Fibroblast of upper back skin (primary cell): Measurements from ENCODE around the gene TRABD2B.

Experiments used
- DNase-seq: peaks from one replicate; pipeline ENCODE4 v3.0.0-alpha.2; 2013

Gene TRABD2B

DNA sequence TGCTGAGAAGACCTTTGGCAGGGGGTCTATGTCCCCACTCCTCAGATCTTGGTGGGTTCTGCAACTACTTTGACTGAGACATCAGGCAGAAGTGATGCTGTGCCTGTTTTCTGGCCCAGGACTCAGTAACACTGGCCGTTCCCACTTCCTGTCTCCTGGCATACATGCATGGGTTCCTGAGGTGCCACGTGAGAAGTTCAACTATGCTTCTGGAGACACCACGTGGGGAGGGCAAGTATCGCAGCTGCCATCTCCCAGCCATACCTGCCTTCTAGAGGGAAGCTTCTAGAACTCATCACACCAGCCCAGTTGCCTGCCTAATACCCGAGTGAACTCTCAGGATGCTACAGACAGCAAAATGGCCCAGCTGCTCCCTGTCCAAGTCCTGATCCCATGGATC lies 65.8 kb downstream of the TRABD2B start:
- no peak for DNase-seq

DNA sequence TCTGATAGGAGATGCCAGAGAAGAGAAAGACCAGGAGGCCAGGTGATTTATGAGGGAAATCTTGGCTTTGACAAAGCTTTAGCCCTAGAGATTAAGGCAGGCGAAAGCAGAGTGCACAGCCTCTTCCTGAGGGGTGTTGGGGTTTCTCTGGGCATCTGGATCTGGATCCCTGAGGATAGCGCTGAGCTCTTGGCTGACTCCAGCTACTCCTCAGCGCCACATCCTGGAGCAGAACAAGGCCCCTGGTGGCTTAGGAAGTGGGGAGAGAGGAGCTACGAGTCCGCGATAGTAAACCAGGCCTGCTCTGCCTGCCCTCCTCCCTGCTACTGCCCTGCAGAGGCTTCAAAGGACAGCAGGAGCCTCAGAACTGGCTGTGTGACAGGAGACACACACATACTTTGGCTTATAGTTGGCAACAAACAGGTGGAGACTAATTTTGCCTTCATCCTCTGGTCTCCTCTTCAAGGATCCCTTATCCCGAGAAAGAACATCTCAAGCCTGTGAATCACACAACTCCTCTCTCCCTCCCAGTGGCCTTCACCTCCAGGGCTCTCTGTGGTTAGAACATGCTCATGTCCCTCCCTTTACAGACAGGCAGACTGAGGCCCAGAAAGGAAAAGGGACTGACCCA lies 66.9 kb downstream of the TRABD2B start:
- no peak for DNase-seq

DNA sequence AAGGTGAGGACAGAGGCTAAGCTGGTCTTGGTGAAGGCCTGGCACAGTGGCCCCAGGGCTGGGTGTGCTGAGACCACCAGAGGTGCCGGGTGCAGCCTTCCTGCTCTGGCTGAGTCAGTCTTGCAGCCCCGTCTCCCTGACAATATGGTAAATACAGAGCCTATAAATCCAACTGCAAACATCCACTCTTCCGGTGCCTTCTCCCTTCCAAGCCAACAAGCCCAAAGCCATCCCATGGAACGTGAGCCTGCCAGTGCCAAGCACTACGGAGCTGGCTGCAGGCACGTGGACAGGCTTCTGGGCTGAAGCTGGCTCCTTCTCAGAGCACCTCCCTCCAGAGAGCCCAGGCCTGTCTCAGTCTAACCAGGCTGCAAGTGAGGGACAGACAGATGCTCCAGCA lies 70.0 kb downstream of the TRABD2B start:
- no peak for DNase-seq

DNA sequence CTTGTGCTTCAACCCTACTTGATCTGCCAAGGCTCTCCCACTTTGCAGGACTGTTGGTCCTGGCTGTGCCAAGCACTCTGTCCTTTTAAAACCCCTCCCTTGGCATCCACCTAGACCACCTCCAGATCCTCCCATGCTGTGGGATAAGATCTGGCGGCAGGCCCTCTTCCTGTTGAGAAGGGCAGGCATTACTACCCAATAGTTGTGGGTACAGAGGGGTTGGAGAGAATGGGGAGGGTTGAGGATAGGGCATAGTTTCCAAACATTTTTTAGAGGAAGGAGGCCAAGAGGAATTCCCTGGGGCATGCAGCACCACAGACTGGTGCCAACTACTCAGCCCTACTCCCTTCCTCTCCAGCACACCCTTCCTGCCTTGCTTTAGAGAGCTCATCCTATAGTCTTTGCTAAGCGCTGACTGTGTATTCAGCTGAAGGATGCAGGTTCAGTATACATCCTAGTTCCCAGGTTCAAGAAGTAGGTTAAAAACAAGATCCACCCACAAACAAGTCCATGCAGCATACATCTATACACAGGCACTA lies 70.7 kb downstream of the TRABD2B start:
- DNase-seq: no peak

DNA sequence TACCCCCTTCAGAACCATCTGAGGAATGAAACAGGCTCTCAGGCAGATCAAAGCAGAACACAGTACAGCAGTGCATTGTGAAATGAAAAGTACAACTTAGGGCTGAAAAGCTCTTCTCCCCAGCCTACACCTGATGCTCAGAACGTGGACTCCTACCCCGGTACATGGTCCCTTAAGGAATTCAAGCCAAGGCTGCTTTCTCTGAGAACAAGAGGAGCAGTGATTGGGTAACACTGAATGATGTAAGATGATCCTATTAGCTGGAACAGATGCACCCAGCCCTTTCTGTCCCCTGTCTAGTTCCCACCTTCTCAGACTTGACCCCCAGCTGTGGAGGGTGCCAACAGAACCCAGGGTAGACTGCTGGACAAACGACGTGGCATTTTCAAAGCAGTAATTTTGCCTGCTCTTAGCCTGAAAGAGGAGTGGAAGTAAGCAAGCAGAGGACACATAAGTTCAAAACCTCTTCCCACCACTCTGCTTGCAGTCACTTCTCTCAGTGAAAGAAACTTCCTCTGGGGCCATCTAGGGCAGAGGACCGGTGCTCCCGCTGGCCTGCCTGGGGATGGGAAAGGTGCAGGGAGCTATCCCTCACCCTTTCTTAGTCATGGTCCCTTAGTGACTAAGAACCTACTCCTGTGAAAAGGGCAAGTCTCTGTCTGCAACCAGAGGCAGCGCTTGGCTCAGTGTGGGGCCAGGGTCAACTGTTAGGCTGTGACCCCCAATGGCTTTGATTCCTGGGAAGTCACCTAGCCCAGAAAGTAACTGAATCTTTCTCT lies 72.7 kb downstream of the TRABD2B start:
- no peak for DNase-seq

DNA sequence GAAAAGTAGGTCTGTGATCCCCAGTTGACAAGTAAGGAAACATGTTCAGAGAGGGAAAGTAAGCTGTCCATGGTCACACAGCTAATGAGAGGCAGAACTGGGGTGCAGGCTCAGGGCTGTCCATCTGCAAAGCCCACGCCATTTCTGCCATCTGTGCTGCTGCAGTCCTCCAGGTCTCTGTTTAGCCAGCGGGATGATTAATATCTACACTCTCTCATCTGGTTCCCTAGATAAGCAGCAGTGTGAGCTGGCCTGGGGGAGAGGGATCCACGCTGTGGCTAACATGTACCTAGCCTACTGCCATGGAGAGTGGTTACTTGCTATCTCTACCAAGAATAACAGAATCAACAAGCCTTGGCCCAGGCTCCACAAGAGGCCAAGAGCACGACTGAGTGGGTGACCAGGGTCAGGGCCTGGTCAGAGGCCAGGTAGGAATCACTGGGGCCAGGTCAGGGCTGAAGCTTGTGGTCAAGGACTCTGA lies 75.2 kb downstream of the TRABD2B start:
- DNase-seq: no peak

DNA sequence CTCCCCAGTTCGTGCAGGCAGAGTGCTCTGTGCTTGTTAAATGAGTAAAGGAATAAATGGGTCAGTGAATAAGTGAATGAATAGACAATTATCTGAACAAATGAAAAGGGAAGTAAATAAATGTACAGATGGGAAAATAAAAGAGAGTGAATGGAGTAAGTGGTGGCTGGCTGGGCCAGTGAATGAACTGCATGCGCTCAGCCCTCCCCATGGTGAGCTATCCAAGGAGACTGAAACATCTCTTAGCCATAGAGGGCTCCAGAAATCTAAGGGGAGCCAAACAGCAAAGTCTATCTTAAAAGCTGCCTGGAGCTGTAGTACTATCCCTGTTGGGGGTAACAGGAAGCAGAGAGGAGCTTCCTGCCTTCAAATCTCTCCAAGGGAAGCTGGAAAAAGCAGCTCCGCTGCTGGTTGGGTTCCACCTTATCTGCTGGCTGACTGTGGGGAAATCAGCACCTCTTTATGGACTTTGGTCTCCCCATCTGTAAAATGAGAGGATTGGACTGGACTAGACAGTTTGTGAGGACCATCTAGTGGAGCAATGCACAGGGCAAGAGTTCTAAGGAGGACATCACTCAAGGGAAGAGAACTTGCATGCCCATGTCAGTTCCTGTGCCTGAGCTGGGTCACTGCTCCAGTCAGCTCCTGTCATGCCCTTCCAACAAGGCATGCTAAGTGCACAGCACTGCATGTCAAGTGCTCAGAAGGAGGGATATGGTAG lies 77.9 kb downstream of the TRABD2B start:
- DNase-seq: no peak

DNA sequence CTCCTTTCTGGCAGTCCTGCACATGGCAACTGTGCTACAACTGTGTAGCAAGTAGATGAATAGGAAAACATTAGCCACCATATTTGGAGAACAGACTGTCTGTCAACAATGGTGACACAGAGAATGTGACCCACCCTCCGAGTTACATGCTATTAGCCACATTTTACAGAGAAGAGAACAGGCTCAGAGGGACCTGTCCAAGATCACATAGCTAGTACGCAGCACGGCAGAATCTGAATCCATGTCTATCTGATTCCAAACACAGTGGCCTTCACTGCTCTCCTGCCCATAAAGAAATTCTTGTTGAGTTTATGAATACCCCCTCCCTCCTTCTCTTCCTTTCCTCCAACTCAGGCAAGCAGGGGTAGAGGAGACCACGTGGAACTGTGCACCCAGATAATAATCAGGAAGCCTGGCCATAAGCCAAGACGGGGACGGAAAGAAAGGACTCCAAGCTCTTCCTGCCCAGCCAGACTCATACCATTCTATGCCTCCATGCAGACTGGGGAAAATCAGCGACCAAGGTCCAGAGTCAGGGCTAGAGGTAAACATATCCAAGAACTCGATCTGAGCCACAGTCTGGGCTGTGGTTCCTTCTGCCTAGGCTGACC lies 78.8 kb downstream of the TRABD2B start:
- no peak for DNase-seq

DNA sequence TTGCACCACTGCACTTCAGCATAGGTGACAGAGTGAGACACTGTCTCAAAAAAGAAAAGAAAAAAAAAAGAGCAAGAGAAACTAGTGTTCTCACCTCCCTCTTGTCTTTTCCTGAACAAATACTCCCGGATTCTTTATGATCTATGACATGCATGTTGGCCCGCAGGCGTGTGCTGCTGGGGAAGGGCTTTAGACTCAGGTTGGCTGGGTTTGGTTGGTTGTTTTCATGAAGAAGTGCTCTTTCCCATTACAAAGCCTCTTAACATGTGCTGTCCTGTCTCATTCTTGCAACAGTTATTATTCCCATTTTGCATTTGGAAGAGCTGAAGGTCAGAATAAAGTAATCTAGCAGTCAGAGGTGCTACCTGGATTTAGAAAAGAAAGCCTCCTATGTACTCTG lies 79.5 kb downstream of the TRABD2B start:
- no peak for DNase-seq

DNA sequence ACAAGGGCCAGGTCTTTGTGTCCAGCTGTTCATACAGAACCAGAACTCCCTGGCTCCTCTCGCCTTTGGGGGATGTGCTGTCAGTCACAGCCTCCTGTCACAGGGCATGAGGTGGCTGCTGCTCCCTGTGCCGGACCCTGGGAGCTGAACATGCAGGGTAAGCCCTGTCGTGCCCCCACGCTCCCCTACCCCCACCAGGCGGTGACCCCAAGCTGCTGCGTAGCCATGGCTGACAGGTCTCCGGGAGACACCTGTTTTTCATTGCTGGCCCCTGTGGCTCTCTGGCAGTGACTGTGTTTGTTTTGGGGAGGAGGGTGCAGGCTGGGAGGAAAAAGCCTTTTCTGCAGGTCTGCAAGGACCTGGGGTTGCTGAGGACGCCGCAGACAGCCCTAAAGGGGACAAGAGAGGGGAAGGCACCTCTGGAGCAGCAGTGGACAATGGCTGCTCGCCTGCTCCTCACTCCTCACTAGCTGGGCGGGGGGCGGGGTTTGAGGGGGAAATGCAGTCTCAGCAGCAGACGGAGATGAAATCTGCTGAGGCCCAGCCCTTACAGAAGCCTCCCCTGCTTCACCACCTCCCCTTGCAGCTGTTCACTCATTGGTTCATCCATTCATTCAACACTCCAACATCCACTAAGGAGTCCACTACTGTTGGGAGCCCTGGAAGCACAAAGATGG lies 81.4 kb downstream of the TRABD2B start:
- DNase-seq: no peak

DNA sequence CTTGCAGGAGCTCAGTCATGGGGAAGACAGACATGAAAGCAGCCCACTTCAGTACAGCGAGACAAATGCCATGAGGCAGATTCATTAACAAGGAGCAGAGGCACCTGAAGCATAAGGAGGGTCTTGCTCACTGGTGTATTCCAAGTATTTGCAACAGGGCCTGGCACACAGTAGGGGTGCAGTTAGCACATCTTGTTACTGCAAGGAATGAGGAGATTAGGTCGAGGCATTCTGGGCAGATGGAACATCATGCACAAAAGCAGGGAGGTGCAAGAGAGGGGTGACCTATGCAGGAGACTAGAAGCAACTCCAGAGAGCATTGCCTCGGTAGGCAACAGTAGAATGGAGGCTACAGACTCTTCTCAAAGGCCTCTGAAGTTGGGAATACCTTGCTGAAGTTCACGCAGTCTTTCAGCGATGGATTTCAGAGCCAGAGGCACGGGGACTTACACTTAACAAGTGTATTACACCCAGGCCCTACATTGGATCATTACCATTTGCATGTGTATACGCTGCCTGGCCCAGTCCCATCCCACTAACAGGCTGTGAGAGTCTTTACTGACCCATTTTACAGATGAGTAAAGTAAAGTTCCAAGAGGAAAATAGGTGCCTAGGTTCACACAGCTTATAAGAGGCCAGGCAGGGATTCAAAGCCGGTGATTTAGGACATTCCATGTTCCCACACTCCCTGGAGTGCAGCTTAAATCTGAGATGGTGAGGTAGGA lies 82.1 kb downstream of the TRABD2B start:
- no peak for DNase-seq

DNA sequence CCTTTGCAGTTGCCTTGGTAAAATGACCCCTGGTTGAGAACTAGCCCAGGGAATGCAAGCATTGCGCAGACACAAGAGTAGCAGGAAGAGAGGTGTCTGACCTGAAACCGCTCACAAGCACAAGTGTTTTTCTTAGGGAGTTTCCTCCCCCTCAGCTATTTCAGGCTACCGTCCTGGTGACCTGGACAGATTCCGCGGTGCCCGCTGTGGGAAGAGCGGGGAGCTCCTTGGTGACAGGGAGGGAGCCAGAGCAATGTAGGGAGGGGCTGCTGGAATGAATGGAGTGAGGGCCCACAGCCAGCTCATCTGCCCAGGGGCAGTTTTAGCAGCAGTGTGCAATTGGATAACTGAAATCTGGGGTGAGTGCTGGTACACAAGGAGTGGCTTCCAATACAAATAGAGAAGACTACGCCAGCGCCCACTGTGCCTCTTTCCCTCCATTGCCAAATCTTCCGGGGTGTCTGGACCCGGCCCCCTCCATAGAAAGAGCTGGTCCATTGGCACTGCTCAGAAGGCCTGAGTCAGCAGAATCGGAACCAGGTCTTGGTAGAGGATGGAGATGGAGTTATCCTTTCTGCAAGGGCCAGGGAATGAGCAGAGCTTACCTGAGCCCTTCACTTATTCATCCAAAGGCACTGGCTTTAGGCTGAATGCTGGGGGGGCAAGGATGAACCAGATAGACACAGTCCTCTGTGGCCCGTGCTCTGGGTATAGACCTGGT lies 82.8 kb downstream of the TRABD2B start:
- no peak for DNase-seq

DNA sequence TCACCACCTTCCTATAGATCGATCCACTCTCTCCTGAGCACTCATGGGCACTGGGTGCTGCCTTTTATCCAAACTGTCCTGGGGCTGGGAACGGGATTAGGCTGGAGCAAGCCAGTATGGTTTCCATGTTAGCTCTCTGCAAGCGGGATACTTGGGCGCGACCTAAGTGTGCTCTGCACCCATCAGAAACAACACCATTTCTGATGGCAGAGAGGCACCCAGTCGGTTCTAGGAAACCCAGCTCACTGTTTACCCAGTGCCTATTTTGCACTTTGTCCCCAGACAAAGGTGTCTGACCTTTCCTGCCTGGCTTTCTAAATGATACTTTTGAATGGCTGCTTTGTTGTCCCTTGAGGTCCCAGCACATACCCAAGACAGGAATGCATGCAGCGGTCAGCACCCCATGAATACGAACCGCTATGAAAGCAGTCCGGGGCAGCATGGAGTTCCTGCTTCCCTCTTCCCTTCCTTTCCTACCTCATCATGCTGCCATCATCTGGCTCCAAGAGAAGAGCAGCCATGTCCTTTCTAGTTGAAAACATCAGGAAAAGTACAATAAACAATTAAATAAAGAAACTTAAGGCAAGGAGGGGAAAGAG lies 83.9 kb downstream of the TRABD2B start:
- no peak for DNase-seq

DNA sequence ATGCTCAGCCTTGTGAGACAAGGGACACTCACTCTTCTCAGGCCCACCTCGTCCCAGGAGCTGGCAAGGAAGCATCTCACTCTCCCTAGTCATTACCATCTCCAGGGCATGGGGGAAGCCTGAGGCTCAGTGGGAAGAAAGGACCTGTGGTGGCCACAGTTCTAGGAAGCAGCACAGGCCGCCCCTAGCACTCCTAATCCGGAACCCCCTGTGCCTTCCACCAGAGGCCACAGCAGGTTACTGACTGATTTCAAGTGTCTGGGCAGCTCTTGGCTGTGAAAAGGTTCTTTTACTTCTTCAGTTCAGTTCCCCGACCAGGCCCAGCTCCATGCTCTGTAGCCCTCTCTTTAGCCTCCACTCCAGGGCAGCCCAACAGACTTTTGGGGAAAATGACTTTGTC lies 84.4 kb downstream of the TRABD2B start:
- DNase-seq: no peak

DNA sequence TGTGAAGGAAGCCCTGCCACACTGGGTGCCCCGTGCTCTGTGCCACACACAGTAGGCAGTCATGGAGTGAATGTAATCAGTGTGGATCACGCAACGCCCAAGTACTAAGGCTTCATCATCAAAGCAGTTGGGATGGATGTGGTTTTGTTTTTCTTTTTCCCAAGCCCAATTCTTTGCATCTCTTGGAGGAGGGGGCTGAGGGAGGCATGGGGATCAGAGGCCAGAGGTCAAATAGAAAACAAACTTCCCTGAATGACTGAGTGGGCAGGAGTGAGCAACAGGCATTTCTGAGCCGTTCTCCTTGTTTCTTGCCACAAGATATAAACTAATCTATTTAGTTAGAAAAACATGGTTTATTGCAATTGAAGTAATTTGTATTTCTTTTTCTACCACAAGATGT lies 85.3 kb downstream of the TRABD2B start:
- no peak for DNase-seq

DNA sequence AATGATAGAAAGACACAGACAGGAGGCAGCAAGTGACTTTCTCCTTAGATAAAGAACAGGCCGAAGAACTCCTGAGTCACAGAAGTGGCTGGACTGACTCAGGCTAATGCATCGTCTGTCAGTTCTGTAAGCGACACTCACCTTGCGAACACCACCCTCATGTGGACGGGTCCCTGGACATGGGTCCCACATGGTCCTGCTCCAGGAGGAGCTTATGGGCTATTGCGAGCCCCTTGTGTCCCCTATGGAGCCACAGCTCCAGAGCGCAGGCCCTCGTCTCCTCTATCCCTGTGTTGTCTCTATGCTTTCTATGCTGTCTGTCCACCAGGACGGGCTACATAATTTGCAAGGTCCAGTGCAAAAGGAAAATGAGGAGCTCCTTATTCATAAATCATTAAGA lies 85.8 kb downstream of the TRABD2B start:
- DNase-seq: no peak

DNA sequence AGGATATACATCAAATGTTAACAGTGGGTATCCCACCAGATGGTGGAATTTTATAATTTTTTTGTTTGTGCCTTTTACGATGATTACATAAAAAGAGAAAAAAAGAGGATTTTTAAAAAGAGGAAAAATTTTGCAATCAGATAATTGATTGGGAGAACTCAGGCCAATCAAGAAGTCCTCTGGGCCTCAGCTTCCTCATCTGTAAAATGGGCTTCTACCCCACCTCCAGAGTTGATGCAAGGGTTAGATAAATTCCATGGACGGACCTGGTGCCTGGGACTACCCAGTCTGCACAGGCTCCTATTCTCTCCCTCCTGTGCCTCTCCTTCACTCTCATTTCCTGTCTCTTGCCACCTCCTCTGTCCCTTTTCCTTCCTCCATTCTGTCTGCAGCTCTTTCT lies 88.9 kb downstream of the TRABD2B start:
- DNase-seq: no peak

DNA sequence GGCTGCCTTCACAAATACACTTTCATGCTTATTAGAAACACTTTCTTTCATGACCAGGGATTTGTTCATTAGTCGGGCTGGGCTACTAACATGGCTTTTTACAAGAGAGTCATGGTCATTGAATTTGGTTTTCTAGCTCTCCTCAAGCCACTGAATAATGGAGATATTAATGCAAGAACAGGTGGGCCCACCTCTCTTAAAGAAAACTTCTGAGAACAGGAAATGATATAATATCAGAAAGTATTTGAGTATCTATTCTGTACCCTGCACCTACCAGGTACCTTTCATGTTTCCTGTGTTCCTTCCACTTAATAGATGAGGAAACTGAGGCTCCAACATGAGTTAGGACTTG lies 90.0 kb downstream of the TRABD2B start:
- DNase-seq: no peak

DNA sequence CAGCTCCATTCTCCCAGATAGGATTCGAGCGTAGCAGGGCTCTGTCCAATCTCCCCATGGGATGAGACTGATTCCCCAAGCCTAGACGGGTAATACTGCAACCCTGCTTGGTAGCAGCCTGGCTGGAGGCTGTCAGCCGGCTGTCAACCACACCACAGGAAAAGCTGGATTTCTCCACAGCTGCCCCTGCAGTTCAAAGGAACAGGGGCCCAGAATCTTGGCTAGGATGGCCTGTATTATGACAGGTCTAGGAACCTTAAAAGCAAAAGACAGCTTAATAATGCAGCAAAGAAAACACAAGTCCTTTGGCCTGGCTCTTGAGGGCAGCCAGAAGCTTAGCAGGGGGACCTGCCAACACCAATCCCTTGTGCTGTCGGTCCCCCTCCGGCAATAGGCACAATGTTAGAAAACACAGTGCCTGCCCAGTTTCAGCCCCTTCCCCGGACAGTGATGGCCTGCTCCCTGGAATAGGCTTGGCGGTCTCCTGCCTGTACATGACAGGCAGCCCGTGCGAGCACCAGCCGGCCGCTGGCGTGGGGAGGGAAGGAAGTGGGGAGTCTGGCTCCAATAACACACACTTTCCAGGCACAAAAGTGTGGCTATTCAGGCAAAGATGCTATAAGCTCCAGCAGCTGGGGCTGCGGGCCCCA lies 90.5 kb downstream of the TRABD2B start:
- no peak for DNase-seq

DNA sequence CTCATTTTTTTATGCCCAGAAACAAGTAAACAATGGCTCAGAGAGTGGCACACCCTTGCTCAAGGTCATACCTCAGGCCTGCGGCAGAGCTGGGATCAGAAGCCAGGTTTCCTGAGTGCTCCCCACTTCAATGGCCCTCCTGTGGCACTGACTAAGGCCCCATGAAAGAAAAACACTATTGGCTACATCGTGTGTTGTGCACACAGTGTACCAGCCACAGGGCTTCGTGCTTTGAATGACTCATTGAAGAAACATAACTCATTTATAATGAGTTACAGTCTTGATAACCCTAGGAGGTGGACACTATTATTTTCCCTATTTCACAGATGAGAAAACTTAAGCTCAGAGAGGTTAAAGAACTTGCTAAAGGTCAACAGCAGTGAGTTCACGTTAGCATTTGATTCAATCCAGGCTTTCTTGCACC lies 91.2 kb downstream of the TRABD2B start:
- DNase-seq: no peak
